ENCODE measurements around the gene TRIM44.

The TRIM44 gene

GRCh38 chr11:35623621-35624168 lies 38.9 kb upstream of the TRIM44 start:
- DNase-seq (ENCODE audit: low read depth), result peak; percentile 96
- TF ChIP-seq CTCF (IDR thresholded peaks at IDR 0.05; ENCODE audit: insufficient read depth, low read depth, low read length, missing control alignments), result no peak
- H3K4me3 ChIP-seq (ENCODE audit: low read length), result no peak overlapping the region

- no peak overlapping the region for H3K4me3 ChIP-seq (ENCODE audit: low read length)
- TF ChIP-seq CTCF (IDR thresholded peaks at IDR 0.05; ENCODE audit: insufficient read depth, low read depth, low read length, missing control alignments), result no peak
- no peak for DNase-seq (ENCODE audit: low read depth)
Observed at GRCh38 chr11:35624316-35624715, 38.3 kb upstream of the TRIM44 start.

- TF ChIP-seq CTCF (IDR thresholded peaks at IDR 0.05; ENCODE audit: insufficient read depth, low read depth, low read length, missing control alignments), result no peak
- H3K4me3 ChIP-seq (ENCODE audit: low read length), result no peak overlapping the region
- no peak for DNase-seq (ENCODE audit: low read depth)
Observed at GRCh38 chr11:35624781-35625180, 37.8 kb upstream of the TRIM44 start.

- H3K4me3 ChIP-seq (ENCODE audit: low read length), result no peak overlapping the region
- TF ChIP-seq CTCF (IDR thresholded peaks at IDR 0.05; ENCODE audit: insufficient read depth, low read depth, low read length, missing control alignments), result no peak
- no peak for DNase-seq (ENCODE audit: low read depth)
Observed at GRCh38 chr11:35626501-35626900, 36.1 kb upstream of the TRIM44 start.

GRCh38 chr11:35629511-35629910 lies 33.1 kb upstream of the TRIM44 start:
- no peak for DNase-seq (ENCODE audit: low read depth)
- no peak overlapping the region for H3K4me3 ChIP-seq (ENCODE audit: low read length)
- TF ChIP-seq CTCF (IDR thresholded peaks at IDR 0.05; ENCODE audit: insufficient read depth, low read depth, low read length, missing control alignments), result no peak

GRCh38 chr11:35629914-35630313 lies 32.7 kb upstream of the TRIM44 start:
- TF ChIP-seq CTCF (IDR thresholded peaks at IDR 0.05; ENCODE audit: insufficient read depth, low read depth, low read length, missing control alignments), result no peak
- H3K4me3 ChIP-seq (ENCODE audit: low read length), result no peak overlapping the region
- DNase-seq (ENCODE audit: low read depth), result peak; percentile 98

GRCh38 chr11:35631891-35632290 lies 30.7 kb upstream of the TRIM44 start:
- no peak for DNase-seq (ENCODE audit: low read depth)
- no peak for TF ChIP-seq CTCF (IDR thresholded peaks at IDR 0.05; ENCODE audit: insufficient read depth, low read depth, low read length, missing control alignments)
- no peak overlapping the region for H3K4me3 ChIP-seq (ENCODE audit: low read length)
